Endothelial cell of umbilical vein (primary cell): ENCODE data around the gene MACROD2. TPM values are rescaled to one million over a fixed set of nuclear protein-coding genes. Genes with fewer than 3 reads are reported as not detected.

Experiments
- BruUV-seq: library from RNA; stranded (reverse); fragments of 400-500 nt; replicated peaks from 2 replicates; lab custom pipeline; 2021; lab: Mats Ljungman, UMichigan
- CTCF ChIA-PET: fragments of 300-600, 350-600 bp; sonication (Branson Sonifier 250); formaldehyde crosslinking; loops from one replicate; lab custom pipeline; 2021; ENCODE audit warnings: antibody characterized with exemption, inconsistent platforms; lab: Charles Lee
- POLR2A ChIA-PET: fragments of 300-600, 350-600 bp; sonication (Branson Sonifier 250); formaldehyde crosslinking; loops from one replicate; lab custom pipeline; 2021; ENCODE audit warnings: antibody characterized with exemption, inconsistent platforms; lab: Charles Lee
- DNase-seq: peaks from one replicate; pipeline ENCODE4 v3.0.0-alpha.2; 2011; ENCODE audit warnings: low read depth, low spot score
- FAIRE-seq: peaks from 2 replicates; lab custom pipeline; 2011; peaks lifted over from hg19 to GRCh38; lab: Jason Lieb, UNC
- H2AFZ ChIP-seq: 2 replicates; pipeline ENCODE4 v1.6.0; 2012; ENCODE audit warnings: low read depth, low read length, control low read depth, inconsistent platforms
- H3K27ac ChIP-seq: 2 replicates; pipeline ENCODE4 v1.5.1; 2011; ENCODE audit warnings: low read depth, mild to moderate bottlenecking, control low read depth, low read length, moderate library complexity; ENCODE audit not compliant: insufficient read depth
- H3K27me3 ChIP-seq, 2 experiments: 2 replicates each; pipeline versions ENCODE4 v1.6.0 to v1.6.1; 2011; ENCODE audit warnings: low read length in 2 of 2, mixed read lengths in 1 of 2; ENCODE audit not compliant: control insufficient read depth in 2 of 2, insufficient read depth in 2 of 2
- H3K36me3 ChIP-seq, 2 experiments: 2 replicates in 1 of 2; 3 replicates in 1 of 2; pipeline ENCODE4 v1.5.1; 2011; ENCODE audit warnings: low read length in 2 of 2, mild to moderate bottlenecking in 1 of 2, moderate library complexity in 1 of 2; ENCODE audit not compliant: control insufficient read depth in 2 of 2, insufficient read depth in 2 of 2; ENCODE audit errors: extremely low read depth in 1 of 2
- H3K4me1 ChIP-seq: 3 replicates; pipeline ENCODE4 v1.5.1; 2011; ENCODE audit warnings: mild to moderate bottlenecking, low read length; ENCODE audit not compliant: control insufficient read depth, insufficient read depth; ENCODE audit errors: extremely low read depth
- H3K4me2 ChIP-seq: 2 replicates; pipeline ENCODE4 v1.6.1; 2011; ENCODE audit warnings: low read length, control low read depth, mixed read lengths; ENCODE audit not compliant: insufficient read depth
- H3K4me3 ChIP-seq, 3 experiments: fragments of 200-600 bp in 1 of 3; sonication (generic), shearing (Covaris generic) in 1 of 3; replicated peaks in 1 of 3; 2 replicates each; pipeline ENCODE4 v1.5.1; 2011 to 2016; ENCODE audit warnings: control low read depth in 3 of 3, low read length in 3 of 3, mild to moderate bottlenecking in 2 of 3, inconsistent platforms in 1 of 3, low read depth in 1 of 3, moderate library complexity in 1 of 3; ENCODE audit not compliant: insufficient read depth in 1 of 3
- H3K79me2 ChIP-seq: 2 replicates; pipeline ENCODE4 v1.6.0; 2012; ENCODE audit warnings: low read length, inconsistent platforms; ENCODE audit not compliant: control insufficient read depth, insufficient read depth
- H3K9ac ChIP-seq: replicated peaks from 2 replicates; pipeline ENCODE3; 2011; ENCODE audit warnings: low read length, control low read depth; ENCODE audit not compliant: insufficient read depth; ENCODE audit errors: extremely low read depth
- H3K9me1 ChIP-seq: replicated peaks from 3 replicates; pipeline ENCODE4 v1.6.0; 2011; ENCODE audit warnings: mild to moderate bottlenecking, low read length; ENCODE audit not compliant: control insufficient read depth, insufficient read depth; ENCODE audit errors: extremely low read depth
- H3K9me3 ChIP-seq: replicated peaks from 2 replicates; pipeline ENCODE4 v1.5.1; 2012; ENCODE audit warnings: low read length, inconsistent platforms; ENCODE audit not compliant: control insufficient read depth, insufficient read depth
- H4K20me1 ChIP-seq: replicated peaks from 2 replicates; pipeline ENCODE3; 2011; ENCODE audit warnings: mild to moderate bottlenecking, low read length; ENCODE audit not compliant: control insufficient read depth, insufficient read depth; ENCODE audit errors: extremely low read depth
- EZH2 ChIP-seq: IDR thresholded peaks from 2 replicates; pipeline ENCODE4 v1.6.1; 2012; ENCODE audit warnings: borderline replicate concordance, low read depth, mild to moderate bottlenecking, moderate library complexity, low read length, inconsistent platforms; ENCODE audit not compliant: severe bottlenecking
- FOS ChIP-seq: IDR thresholded peaks from 2 replicates; pipeline ENCODE4 v1.6.1; 2011; ENCODE audit warnings: mild to moderate bottlenecking, low read length, moderate library complexity, borderline replicate concordance; ENCODE audit not compliant: insufficient read depth
- GATA2 ChIP-seq: IDR thresholded peaks from 2 replicates; pipeline ENCODE4 v1.7.0; 2011; ENCODE audit warnings: low read depth, mild to moderate bottlenecking, moderate library complexity, mixed read lengths, low read length; ENCODE audit not compliant: insufficient read length, insufficient read depth
- JUN ChIP-seq: IDR thresholded peaks from 2 replicates; pipeline ENCODE4 v1.6.1; 2011; ENCODE audit warnings: borderline replicate concordance, low read depth; ENCODE audit not compliant: insufficient read length, insufficient read depth
- MYC ChIP-seq: IDR thresholded peaks from one replicate; pipeline ENCODE4 v1.6.1; 2011; ENCODE audit warnings: mild to moderate bottlenecking, low read depth, low read length
- POLR2A ChIP-seq: IDR thresholded peaks from 2 replicates; pipeline ENCODE4 v1.6.1; 2012; ENCODE audit warnings: low read depth, mild to moderate bottlenecking, control low read depth, low read length
- POLR2AphosphoS5 ChIP-seq: IDR thresholded peaks from 2 replicates; pipeline ENCODE4 v1.6.1; 2012; ENCODE audit warnings: low read depth, mild to moderate bottlenecking, control low read depth, low read length, moderate library complexity; ENCODE audit not compliant: insufficient read depth
- dilution Hi-C: fragments of 300-500 bp; cut with MboI; formaldehyde crosslinking; loops from one replicate; pipeline ENCODE4 v1.15.0; 2019; ENCODE audit warnings: low sequenced_read_pairs; ENCODE audit not compliant: extremely low pct_ligation_motif_present
- intact Hi-C: fragments of 100-400 bp; cut with micrococcal nuclease; formaldehyde crosslinking; loops from one replicate; pipeline ENCODE4 v1.10.0; 2022
- polyA plus RNA-seq, 4 experiments: library from polyadenylated mRNA; depleted of rRNA in 3 of 4; stranded (reverse) in 3 of 4; unstranded in 1 of 4; fragments of >200 nt; gene quantifications; 2 replicates each; pipeline versions ENCODE4 v1.2.1 to v1.2.3, GENCODE V29; 2011 to 2012; ENCODE audit warnings: missing spikeins in 1 of 4
- total RNA-seq: library from RNA; stranded (reverse); gene quantifications from 2 replicates; pipeline ENCODE4 v1.2.3, GENCODE V29; 2021
- TF ChIP-seq, protein P1 (sequence below), 2 donors: IDR thresholded peaks; 1 replicate in 1 of 2; 2 replicates in 1 of 2; pipeline ENCODE4 v1.5.1; 2011; ENCODE audit warnings: low read length in 2 of 2, mild to moderate bottlenecking in 2 of 2, moderate library complexity in 2 of 2, control low read depth in 1 of 2, inconsistent platforms in 1 of 2, low read depth in 1 of 2; ENCODE audit not compliant: insufficient read depth in 1 of 2; ENCODE audit errors: extremely low read depth in 1 of 2
- TF ChIP-seq, protein P2 (sequence below): IDR thresholded peaks from 2 replicates; pipeline ENCODE4 v1.6.1; 2011; ENCODE audit not compliant: insufficient read depth, insufficient read length

Gene MACROD2
- total and polyA plus RNA-seq, 2 donors (not counting 3 experiments of a cell fraction or from before 2014, with no cell fraction given): 0.11 to 0.73 TPM

DNA sequence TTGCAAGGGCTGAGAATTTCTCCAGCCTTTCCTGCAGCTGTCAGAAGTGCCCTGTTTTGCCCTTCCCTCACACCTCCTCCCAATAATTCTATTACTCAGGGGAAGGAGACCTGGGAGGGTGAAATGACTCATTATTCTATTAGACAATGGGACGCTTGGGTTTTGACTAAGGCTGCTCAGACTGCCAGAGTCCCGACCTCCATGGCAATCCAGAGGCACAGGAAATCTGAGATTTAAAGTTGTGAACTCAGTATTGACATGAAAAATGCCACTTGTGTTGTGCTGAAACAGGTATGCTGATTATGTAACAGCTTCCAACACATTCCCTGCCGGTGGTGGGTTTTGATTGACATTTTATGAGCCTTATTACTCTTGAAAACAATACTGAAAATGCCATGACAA is 967.9 kb downstream of the MACROD2 start:
- Histone ChIP-seq H3K27me3 (no peaks in the 10 kb centered on the region), H3K4me3 (peak overlapping the region in 1 of 3 experiments; percentile 3), H4K20me1 (no peaks in the 10 kb centered on the region), H3K36me3 (no peaks in the 10 kb centered on the region), H3K27ac (peak overlapping the region; percentile 70), H3K4me1 (peaks cover 14% of the 10 kb centered on the region), H3K9ac (peak overlapping the region; percentile 30), H3K9me1 (peaks cover 2% of the 10 kb centered on the region), H2AFZ (peak overlapping the region; percentile 59), H3K79me2 (no peaks in the 10 kb centered on the region), H3K4me2 (peak overlapping the region; percentile 54), H3K9me3 (no peaks in the 10 kb centered on the region)
- no TSS peak for BruUV-seq
- intact Hi-C loops: loop anchor here (1.0 to 5.0 kb wide), 2 partner anchors 22 to 626 kb away; partner anchors contain the start of gene FLRT3
- TF ChIP-seq POLR2AphosphoS5 (peak; percentile 38), GATA2 (peak; percentile 38), FOS (peak; percentile 94), EZH2 (no peak), JUN (peak; percentile 71), POLR2A (no peak), MYC (no peak)
- TF ChIP-seq, protein P1, sequence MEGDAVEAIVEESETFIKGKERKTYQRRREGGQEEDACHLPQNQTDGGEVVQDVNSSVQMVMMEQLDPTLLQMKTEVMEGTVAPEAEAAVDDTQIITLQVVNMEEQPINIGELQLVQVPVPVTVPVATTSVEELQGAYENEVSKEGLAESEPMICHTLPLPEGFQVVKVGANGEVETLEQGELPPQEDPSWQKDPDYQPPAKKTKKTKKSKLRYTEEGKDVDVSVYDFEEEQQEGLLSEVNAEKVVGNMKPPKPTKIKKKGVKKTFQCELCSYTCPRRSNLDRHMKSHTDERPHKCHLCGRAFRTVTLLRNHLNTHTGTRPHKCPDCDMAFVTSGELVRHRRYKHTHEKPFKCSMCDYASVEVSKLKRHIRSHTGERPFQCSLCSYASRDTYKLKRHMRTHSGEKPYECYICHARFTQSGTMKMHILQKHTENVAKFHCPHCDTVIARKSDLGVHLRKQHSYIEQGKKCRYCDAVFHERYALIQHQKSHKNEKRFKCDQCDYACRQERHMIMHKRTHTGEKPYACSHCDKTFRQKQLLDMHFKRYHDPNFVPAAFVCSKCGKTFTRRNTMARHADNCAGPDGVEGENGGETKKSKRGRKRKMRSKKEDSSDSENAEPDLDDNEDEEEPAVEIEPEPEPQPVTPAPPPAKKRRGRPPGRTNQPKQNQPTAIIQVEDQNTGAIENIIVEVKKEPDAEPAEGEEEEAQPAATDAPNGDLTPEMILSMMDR (IDR thresholded peaks at IDR 0.05; ENCODE audit: extremely low read depth in 1 of 2, insufficient read depth in 1 of 2, low read depth in 1 of 2, low read length in 2 of 2): no peak
- TF ChIP-seq, protein P2, sequence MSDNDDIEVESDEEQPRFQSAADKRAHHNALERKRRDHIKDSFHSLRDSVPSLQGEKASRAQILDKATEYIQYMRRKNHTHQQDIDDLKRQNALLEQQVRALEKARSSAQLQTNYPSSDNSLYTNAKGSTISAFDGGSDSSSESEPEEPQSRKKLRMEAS: no peak
- FAIRE-seq (peak; percentile 96), DNase-seq (peak; percentile 90)
- ChIA-PET CTCF (interaction anchor here (1.0 to 2.5 kb wide), 5 partner anchors 12 to 626 kb away, joined by 3 to 17 read pairs (median 5); partner anchors contain the start of gene FLRT3), POLR2A (interaction anchor here (0.7 to 1.0 kb wide), 2 partner anchors 12 to 22 kb away, joined by 4 to 5 read pairs; no protein-coding TSS in a partner anchor)
- dilution Hi-C loops: no loop called here
